Measurements from ENCODE around the gene UBE2I.

- no peak for TF ChIP-seq FOXP2 (optimal IDR thresholded peaks at IDR 0.05; ENCODE audit: control extremely low read depth, extremely low read length, insufficient read depth)
- no peak for TF ChIP-seq POLR2AphosphoS5 (IDR thresholded peaks at IDR 0.05; ENCODE audit: borderline replicate concordance, low read depth, low read length)
- no peak for TF ChIP-seq EZH2 (IDR thresholded peaks at IDR 0.05)
These were observed 35.7 kb downstream of the UBE2I start for GRCh38 chr16:1345087-1345486.

All from SK-N-MC (cell line).